Measurements from ENCODE around the gene VDR.

Gene VDR

GRCh38 chr12:47927346-47927745, 22.6 kb upstream of the VDR start:
- DNase-seq (ENCODE audit: low spot score) = no peak
- no peak for TF ChIP-seq CTCF (IDR thresholded peaks at IDR 0.05; ENCODE audit: extremely low read depth, missing control alignments)

GRCh38 chr12:47921907-47922306, 17.1 kb upstream of the VDR start:
- no peak for TF ChIP-seq CTCF (IDR thresholded peaks at IDR 0.05; ENCODE audit: extremely low read depth, missing control alignments)
- no peak for DNase-seq (ENCODE audit: low spot score)

GRCh38 chr12:47920913-47921312, 16.1 kb upstream of the VDR start:
- DNase-seq (ENCODE audit: low spot score) = no peak
- no peak for TF ChIP-seq CTCF (IDR thresholded peaks at IDR 0.05; ENCODE audit: extremely low read depth, missing control alignments)

GRCh38 chr12:47913081-47913480, 8.3 kb upstream of the VDR start:
- no peak for TF ChIP-seq CTCF (IDR thresholded peaks at IDR 0.05; ENCODE audit: extremely low read depth, missing control alignments)
- DNase-seq (ENCODE audit: low spot score) = no peak

- no peak for DNase-seq (ENCODE audit: low spot score)
- TF ChIP-seq CTCF (IDR thresholded peaks at IDR 0.05; ENCODE audit: extremely low read depth, missing control alignments) = no peak
These were observed 7.8 kb upstream of the VDR start for GRCh38 chr12:47912556-47912955.

- no peak for TF ChIP-seq CTCF (IDR thresholded peaks at IDR 0.05; ENCODE audit: extremely low read depth, missing control alignments)
- DNase-seq (ENCODE audit: low spot score) = no peak
These were observed 6.2 kb upstream of the VDR start for GRCh38 chr12:47910981-47911380.

- DNase-seq (ENCODE audit: low spot score) = no peak
- TF ChIP-seq CTCF (IDR thresholded peaks at IDR 0.05; ENCODE audit: extremely low read depth, missing control alignments) = no peak
These were observed 5.7 kb upstream of the VDR start for GRCh38 chr12:47910486-47910885.
